GM13976 (cell line): ENCODE data around the gene PIP5K1B.

ENCODE experiments used
- DNase-seq: peaks from one replicate; pipeline ENCODE4 v3.0.0; 2012; ENCODE audit warnings: low spot score
- CTCF ChIP-seq: IDR thresholded peaks from 2 replicates; pipeline ENCODE4 v1.5.1; 2012; ENCODE audit warnings: borderline replicate concordance, mild to moderate bottlenecking; ENCODE audit not compliant: insufficient read depth; ENCODE audit errors: extremely low read depth, missing control alignments, control extremely low read depth
- in situ Hi-C: fragments of 300-500 bp; cut with MboI; formaldehyde crosslinking; loops from one replicate; pipeline ENCODE4 v1.12.0; 2022; ENCODE audit warnings: low sequenced_read_pairs, mixed read lengths, inconsistent platforms; ENCODE audit not compliant: unreplicated experiment

Gene PIP5K1B

GRCh38 chr9:68804911-68805889 is 100.2 kb downstream of the PIP5K1B start:
- in situ Hi-C loops: no loop called here
- no peak for TF ChIP-seq CTCF
- DNase-seq: no peak

- in situ Hi-C loops: no loop called here
- no peak for TF ChIP-seq CTCF
- DNase-seq: no peak
Measured at GRCh38 chr9:68805890-68806517, 101.0 kb downstream of the PIP5K1B start.

DNA sequence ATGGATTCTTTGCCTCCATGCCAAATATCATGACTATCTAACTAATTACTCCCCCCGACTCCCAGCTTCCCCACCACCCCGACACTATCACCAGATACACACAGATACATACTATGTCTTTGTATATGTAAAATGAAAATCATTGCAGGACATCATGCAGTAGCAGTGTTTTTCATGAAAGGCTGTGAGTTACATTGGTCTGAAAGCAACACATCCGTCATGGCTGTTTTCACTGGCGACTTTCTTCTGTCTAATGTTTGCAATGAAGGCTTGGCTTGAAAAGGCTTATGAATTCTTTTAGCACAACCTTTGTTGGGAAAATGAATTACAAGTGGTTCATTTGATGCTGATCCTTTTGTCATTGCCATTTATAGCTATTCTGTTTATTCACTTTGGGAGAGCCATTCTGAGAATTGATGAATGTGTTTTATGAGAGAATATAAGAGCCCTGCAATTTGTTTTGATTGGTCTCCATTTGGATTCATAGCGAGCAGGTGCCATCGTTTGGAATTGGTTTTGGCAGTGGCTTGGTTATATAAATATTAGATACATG is 103.4 kb downstream of the PIP5K1B start:
- no peak for TF ChIP-seq CTCF
- in situ Hi-C loops: no loop called here
- no peak for DNase-seq

- DNase-seq: no peak
- in situ Hi-C loops: no loop called here
- TF ChIP-seq CTCF: no peak
Measured at GRCh38 chr9:68817079-68817875, 112.2 kb downstream of the PIP5K1B start.

DNA sequence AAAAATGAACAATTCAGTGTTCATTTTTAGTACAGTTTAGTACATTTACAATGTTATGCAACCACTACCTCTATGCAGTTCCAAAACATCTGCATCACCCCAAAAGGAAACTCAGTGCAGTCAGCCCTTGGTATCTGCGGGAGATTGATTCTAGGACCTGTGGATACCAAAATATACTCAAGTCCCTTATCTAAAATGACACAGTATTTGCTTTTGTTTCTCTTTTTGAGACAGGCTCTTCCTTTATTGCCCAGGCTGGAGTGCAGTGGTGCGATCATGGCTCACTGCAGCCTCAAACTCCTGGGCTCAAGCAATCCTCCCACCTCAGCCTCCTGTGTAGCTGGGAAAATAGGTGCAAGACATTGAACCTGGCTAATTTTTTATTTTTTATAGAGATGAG is 114.0 kb downstream of the PIP5K1B start:
- DNase-seq: no peak
- no peak for TF ChIP-seq CTCF
- in situ Hi-C loops: no loop called here

DNA sequence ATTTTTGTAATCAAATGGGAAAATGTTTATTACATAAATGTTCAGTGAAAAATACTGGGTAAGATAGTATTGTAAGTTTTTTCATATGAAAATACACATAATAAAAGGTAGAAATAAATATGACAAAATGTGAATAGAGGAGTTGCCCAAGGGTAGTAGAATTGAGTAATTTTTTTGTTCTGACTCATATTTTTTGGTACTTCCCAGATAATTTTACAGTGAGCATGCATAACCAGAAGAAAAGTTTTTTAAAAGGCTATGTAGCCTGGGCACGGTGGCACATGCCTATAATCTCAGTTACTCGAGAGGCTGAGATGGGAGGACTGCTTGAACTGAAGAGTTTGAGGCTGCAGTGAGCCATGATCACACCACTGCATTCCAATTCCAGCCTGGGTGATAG is 116.9 kb downstream of the PIP5K1B start:
- DNase-seq: no peak
- TF ChIP-seq CTCF: no peak
- in situ Hi-C loops: no loop called here
